ENCODE data around the gene SLAMF8.

DNA sequence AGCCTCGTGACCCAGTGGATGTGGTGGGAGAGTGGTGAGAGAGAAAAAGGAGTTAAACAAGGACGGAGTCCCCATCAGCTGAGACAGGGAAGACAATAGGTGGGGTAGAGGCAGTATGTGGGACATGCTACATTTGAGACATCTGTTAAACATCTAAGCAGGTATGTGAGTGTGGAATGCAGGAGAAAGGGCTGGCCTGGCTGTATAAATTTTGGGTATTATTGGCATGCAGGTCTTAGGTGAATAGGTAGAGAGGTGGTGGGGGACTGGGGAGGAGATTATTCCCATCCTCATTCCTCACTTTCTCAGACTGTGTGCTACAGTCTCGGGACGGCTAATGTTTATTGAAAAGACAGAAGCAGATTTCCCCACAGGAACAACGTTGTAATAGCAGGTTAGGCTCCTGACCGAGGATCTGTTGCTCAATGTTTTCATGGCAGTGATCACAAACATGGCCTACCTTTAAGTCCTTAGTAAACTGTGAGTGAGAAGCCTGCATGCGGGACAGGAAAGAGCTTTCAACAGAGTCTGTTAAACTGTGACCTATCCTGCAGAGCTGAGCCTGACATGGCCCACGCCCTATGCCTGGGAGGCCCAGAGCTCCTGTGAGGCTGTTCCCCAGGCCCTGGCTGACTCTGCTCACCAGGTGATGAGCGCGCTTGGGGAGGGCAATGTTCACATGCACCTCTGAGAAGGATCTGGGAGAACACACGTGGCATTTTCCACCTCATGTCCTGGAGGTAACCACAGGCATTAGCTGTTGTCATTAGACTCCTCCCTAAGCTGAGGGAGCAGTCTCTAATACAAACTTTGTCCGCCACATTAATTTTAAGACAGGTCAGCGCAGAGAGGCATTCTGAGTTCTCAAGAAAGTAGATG, 19.3 kb downstream of the SLAMF8 start:
- TF ChIP-seq CTCF (IDR thresholded peaks at IDR 0.05; ENCODE audit: insufficient read depth, low read length) (no peak), REST (IDR thresholded peaks at IDR 0.05; ENCODE audit: insufficient replicate concordance, low read depth) (no peak), POLR2AphosphoS5 (IDR thresholded peaks at IDR 0.05; ENCODE audit: low read depth) (no peak)

Data from HL-60 (cell line).